Dedifferentiated amniotic fluid mesenchymal stem cell (primary cell): ENCODE data around the gene ZNF746.

Source experiments
- DNase-seq: peaks from one replicate; pipeline ENCODE4 v3.0.0-alpha.2; 2016; ENCODE audit errors: extremely low spot score

The ZNF746 gene

DNA sequence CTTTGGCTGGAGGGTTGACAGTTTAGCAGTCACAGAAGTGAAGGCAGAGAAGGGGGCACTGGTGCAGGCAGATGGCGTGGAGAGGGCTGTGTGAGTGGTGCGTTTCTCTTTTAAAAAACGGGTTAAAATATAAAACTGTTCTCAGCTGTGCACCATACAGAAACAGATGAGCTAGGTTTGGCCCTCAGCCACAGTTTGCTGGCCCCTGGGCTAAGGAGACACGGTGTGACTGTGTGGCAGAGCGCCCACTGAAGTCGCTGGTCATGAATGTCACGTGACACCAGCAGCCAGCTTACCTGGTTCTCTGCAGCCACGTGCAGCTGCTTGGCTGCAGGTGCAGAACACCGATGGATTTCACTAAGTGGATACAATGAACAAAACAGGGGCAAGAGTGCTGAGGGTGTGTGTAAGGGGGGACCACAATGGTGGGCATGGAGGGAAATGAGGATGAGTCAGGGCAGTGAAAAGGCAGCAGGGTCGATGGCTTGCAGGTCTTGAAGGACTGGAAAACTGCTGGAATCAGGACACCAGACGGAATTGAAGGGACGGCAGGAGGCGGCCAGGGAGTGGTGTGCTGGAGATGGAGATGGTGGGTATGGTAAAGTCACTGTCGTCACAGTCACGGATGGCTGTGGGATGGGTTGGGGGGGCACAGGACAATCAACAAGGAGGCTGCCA, 7.4 kb downstream of the ZNF746 start:
- no peak for DNase-seq

GRCh38 chr7:149489391-149490024, 8.1 kb downstream of the ZNF746 start:
- DNase-seq, result no peak

- DNase-seq, result no peak
Measured at GRCh38 chr7:149479568-149479967, 18.0 kb downstream of the ZNF746 start.

GRCh38 chr7:149478754-149479153, 18.9 kb downstream of the ZNF746 start:
- DNase-seq, result no peak

- no peak for DNase-seq
Measured at GRCh38 chr7:149477494-149478443, 19.8 kb downstream of the ZNF746 start.

DNA sequence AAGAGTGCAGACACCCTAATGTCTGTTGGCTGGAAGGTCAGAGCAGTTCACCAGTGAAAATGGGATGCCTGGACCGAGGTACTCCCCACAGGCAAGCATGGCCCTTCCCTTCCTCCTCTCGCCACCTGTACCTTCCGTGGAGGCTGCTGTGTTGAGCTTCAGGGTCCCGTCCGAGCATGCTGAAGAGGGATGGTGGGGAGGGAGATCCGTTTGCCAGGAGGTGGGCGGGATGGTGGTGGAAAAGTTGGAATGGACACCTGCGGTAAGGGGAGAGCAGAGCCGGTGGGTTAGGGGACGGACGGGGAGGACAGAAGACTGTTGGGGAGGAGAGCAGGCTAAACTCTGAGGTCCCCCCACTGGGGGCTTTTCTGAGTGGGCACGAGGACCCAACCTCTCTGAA, 20.8 kb downstream of the ZNF746 start:
- no peak for DNase-seq

GRCh38 chr7:149475121-149476045, 22.2 kb downstream of the ZNF746 start:
- DNase-seq, result no peak

- no peak for DNase-seq
Measured at GRCh38 chr7:149474309-149475120, 23.1 kb downstream of the ZNF746 start.

DNA sequence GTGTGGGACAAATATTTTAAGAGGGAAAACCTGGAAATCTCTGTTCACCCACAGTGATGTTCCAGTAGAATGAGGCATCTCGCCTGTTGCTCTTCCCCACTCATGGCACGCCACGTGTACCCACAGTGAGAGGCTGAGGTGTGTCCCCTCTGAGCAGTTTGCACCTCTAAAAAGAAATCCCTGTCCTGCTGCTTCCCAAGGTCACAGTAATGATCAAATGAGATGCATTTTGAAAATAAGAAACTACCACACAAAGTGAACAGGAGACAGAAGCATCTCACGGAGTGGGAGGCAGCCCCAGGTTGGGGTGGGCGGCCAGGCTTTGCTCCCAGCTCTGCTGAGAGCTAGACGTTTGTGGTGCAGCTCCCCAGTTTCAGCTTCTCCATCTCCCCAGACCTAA, 24.4 kb downstream of the ZNF746 start:
- no peak for DNase-seq

DNA sequence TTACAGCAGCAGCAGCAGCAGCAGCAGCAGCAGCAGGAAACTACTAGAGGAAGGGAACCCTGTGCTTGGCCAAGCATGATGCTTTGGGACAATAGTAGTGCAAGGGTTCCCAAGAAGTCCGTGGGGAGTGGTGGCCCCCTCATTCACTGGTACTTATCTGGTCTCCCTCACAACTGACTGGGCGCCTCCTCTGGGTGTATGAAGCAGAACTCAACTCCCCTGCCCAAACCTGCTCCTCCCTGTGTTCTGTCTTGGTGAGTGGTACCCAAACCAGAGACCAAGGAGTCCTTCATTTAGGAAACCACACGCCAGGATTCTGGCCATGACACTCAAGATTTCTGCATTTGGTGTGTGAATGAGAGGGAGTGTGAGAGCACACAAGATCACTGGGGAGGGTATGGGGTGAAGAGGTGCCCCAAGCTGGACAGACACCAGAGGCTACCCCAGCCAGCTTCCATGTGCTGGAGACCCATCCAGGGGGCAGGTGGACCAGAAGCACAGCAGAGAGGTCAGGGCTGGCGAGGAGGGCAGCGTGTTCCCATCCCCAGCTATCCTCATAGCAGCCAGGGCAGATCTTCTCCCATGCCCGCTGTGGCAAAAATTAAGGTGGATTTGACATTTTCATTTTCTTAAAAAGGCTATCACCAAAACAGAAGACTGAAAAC, 26.2 kb downstream of the ZNF746 start:
- no peak for DNase-seq

GRCh38 chr7:149469806-149470205, 27.8 kb downstream of the ZNF746 start:
- DNase-seq, result no peak

DNA sequence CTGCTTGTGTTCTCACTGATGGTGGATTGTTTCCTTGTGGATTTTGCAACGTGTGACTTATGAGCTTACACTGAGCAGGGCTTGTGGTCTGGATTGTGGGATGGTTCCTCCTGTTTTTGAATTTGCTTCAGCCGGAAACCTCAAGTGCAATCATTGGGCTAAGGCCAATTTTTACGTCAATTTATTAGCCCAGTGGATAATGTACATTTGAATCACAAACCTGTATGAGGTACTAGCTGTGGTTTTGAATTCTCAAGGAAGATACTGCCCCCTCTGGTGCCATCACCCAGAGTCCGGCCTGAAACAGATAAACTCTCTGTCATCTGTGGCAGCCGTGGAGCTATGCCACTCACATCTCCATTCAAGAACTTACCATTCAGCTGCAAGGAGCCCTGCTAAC, 29.4 kb downstream of the ZNF746 start:
- no peak for DNase-seq

- no peak for DNase-seq
Measured at GRCh38 chr7:149467321-149467859, 30.2 kb downstream of the ZNF746 start.

DNA sequence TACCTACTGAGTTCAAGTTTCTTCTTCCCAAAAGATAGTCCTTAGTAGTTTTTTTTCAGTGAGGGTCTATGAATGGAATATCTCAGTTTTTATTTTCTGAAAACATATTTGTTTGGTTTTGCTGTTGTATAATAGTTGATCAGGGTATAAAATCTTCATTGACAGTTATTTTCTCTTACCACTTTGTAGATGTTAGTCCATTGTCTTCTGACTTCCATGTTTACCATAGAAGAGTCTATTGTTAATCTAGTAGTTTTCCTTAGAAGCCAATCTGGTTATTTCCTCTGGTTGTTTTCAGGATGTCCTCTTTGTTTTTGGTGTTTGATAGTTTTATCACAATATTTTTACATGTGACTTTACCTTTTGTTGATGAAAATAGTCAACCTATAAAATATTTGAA, 31.2 kb downstream of the ZNF746 start:
- DNase-seq, result no peak

GRCh38 chr7:149463500-149464161, 34.0 kb downstream of the ZNF746 start:
- DNase-seq, result no peak

GRCh38 chr7:149462101-149462520, 35.5 kb downstream of the ZNF746 start:
- no peak for DNase-seq

DNA sequence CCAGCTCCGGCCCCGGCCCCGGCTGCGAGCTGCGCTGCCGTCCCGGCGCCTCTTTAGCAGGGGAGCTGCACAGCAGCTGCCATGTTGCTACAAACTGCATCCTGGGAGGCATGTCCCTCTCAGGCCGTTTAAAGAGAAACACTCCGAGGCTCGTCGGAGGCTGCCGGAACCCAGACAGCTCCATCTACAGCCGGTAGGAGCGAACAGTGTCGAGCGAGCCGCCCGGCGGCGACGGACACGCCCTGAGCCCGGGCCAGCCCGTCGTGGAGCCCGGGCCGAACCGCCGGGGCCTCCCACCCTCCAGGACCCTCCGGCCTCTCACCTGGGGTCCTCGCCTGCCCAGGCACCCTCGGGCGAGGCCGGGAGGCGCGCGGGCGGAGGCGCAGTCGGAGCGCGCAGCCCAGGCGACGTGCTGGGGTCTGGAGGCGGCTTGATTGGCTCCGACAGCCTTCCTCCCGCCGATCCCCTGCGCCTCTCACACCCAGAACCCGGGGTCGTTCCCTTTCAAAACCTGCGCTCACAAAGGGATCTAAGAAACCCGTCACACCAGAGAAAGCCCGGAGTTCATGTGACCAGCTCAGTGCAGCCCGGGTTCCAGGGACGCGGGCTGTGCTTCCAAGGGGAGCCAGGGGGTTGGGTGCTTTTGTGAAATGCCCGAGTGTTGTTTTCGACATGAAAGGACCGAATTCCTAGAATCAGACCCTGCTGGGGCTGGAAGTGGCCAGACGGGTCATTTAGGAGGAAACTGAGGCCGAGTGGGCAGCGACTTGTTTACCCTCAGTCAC, 36.9 kb downstream of the ZNF746 start, which contains the start of gene ZNF777:
Gene ZNF777 (minus strand): TSS at position 570 of the 785 bp plus-strand sequence. CDS start 5,040 bp downstream, outside the sequence.
- DNase-seq, result peak; percentile 87
